ENCODE data around the gene KDF1. TPM values are rescaled to one million over a fixed set of nuclear protein-coding genes. Genes with fewer than 3 reads are reported as not detected.

The KDF1 gene
- total RNA-seq, 1 donor from 2014 or later, result 10.3 TPM

GRCh38 chr1:26909951-26910342, 50.3 kb downstream of the KDF1 start:
- TF ChIP-seq, protein P1, sequence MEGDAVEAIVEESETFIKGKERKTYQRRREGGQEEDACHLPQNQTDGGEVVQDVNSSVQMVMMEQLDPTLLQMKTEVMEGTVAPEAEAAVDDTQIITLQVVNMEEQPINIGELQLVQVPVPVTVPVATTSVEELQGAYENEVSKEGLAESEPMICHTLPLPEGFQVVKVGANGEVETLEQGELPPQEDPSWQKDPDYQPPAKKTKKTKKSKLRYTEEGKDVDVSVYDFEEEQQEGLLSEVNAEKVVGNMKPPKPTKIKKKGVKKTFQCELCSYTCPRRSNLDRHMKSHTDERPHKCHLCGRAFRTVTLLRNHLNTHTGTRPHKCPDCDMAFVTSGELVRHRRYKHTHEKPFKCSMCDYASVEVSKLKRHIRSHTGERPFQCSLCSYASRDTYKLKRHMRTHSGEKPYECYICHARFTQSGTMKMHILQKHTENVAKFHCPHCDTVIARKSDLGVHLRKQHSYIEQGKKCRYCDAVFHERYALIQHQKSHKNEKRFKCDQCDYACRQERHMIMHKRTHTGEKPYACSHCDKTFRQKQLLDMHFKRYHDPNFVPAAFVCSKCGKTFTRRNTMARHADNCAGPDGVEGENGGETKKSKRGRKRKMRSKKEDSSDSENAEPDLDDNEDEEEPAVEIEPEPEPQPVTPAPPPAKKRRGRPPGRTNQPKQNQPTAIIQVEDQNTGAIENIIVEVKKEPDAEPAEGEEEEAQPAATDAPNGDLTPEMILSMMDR (IDR thresholded peaks at IDR 0.05; ENCODE audit: insufficient read depth, low read length, poor library complexity, severe bottlenecking), result no peak

DNA sequence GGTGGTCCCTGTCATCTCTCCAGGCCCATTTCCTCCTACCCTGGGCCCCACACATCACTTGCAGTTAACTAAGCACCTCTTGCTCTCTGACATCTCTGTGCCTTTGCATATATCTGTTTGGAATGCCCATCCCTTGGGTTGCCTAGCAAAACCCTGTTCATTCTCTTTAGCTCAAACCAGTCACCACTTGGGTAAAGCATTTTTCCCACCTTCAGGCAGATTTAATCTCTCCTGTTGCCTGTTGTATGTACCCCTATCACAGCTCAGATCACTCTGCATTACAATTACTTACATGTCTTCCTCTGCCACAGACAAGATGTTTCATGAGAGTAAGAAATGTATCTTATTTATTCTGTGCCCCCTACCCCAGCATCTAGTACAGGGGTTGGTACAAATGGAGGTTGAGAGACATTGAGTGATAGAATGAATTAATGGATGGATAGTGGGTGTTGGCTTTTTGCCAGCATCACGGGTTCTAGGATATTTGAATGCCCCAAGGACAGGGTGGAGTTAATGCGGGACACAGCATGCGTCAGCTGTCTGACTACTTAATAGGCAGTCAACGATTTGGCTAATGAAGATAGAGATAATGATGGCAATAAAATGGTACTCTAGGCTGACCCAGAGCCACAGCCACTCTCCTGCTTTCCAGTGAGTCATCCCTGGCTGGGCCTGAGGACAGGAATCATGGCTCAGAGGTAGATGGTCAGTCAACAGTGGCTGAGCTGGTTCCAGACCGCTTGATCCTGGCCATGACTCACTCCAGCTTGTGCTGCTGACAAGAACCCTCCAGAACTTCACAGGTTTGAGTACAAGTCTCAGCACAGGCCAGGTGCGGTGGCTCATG, 53.0 kb downstream of the KDF1 start:
- TF ChIP-seq, protein P1 (IDR thresholded peaks at IDR 0.05; ENCODE audit: insufficient read depth, low read length, poor library complexity, severe bottlenecking), result no peak
- H3K36me3 ChIP-seq (ENCODE audit: control insufficient read depth, insufficient read depth, low read length), result no peaks in the 10 kb centered on the region
- no peaks in the 10 kb centered on the region for H3K27me3 ChIP-seq (ENCODE audit: control insufficient read depth, insufficient read depth, low read length)
- no peak overlapping the region for H3K4me3 ChIP-seq (ENCODE audit: low read depth, low read length)
- DNase-seq (ENCODE audit: low read depth), result peak; percentile 99

More at GRCh38 chr1:26909951-26910342, 50.3 kb downstream of the KDF1 start:
- Histone ChIP-seq H3K4me3 (ENCODE audit: low read depth, low read length) (no peak overlapping the region), H3K36me3 (ENCODE audit: control insufficient read depth, insufficient read depth, low read length) (no peaks in the 10 kb centered on the region), H3K27me3 (ENCODE audit: control insufficient read depth, insufficient read depth, low read length) (no peaks in the 10 kb centered on the region)
- DNase-seq (ENCODE audit: low read depth), result no peak

DNA sequence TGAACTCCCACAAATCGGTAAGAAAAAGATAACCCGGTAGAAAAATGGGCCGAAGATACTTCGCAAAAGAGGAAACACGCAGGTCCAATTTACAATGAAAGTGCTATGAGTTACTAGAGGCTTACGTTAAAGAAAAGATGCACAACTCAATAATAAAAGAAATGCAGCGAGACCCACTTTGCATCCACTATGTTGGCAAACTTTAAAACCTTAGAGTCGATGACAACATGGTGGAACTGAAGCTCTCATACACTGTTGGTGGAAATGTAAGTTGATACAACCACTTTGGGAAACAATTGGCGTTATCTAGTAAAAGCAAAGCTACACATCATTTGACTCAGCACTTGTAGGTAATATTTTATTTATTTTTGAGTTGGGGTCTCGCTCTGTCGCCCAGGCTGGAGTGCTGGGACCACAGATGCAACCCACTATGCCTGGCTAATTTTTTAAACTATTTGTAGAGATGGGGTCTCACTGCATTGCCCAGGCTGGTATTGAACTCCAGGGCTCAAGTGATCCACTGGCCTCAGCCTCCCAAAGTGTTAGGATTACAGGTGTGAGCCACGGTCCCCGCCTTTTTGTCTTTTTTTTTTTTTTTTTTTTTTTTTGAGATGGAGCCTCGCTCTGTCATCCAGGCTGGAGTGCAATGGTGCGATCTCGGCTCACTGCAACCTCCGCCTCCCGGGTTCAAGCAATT, 59.3 kb downstream of the KDF1 start:
- H3K4me3 ChIP-seq (ENCODE audit: low read depth, low read length), result peak overlapping the region; percentile 84
- peaks cover 1% of the 10 kb centered on the region for H3K36me3 ChIP-seq (ENCODE audit: control insufficient read depth, insufficient read depth, low read length)
- no peaks in the 10 kb centered on the region for H3K27me3 ChIP-seq (ENCODE audit: control insufficient read depth, insufficient read depth, low read length)
- no peak for DNase-seq (ENCODE audit: low read depth)
- TF ChIP-seq, protein P1 (IDR thresholded peaks at IDR 0.05; ENCODE audit: insufficient read depth, low read length, poor library complexity, severe bottlenecking), result no peak

DNA sequence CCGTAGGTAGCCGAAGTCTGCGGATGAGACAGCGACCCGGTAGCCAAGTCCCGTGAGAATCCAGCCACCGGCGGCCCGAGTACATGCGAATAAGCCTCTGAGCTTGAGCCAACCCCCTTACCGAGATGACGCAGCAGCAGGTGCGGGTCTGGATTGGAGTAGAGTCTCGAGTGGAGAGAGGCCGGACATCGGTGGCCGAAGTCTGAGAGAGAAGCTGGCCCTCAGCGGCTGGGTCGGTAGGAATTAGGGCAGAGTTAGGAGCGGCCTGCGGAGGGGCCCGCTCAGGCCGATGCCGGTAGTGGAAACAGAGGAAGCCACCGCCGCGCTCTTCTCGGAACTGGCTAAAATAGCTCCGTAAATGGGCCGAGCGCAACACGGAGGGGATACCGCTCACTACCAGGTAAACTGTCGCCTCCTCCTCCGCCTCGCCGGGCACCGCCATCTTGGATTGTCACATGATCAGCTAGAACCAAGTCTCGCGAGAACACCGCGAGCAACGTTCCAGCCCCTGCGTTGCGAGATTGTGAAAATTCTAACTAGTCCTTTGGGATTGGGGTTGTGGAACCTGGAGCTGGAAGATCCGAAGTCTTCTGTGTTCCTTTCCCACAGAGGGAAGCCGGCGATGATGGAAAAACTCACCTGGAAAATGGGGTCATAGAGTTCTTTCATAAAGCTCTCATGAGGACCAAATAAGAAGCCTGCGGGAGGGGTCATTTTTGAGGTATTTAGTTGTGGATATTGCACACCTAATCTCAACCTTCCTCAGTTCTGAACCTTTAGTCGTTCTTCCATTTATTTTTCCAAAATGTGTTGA, 60.1 kb downstream of the KDF1 start, which contains the start of gene GPATCH3:
Gene GPATCH3, minus strand, starts transcription at position 467 of the 814 bp plus-strand sequence. Its CDS starts 25 bp downstream, at position 442.
- Histone ChIP-seq H3K36me3 (ENCODE audit: control insufficient read depth, insufficient read depth, low read length) (peaks cover 1% of the 10 kb centered on the region), H3K4me3 (ENCODE audit: low read depth, low read length) (peak within 1 kb of the TSS; percentile 84), H3K27me3 (ENCODE audit: control insufficient read depth, insufficient read depth, low read length) (no peaks in the 10 kb centered on the region)
- DNase-seq (ENCODE audit: low read depth), result peak; percentile 79
- TF ChIP-seq, protein P1 (IDR thresholded peaks at IDR 0.05; ENCODE audit: insufficient read depth, low read length, poor library complexity, severe bottlenecking), result no peak

Other genes starting within 250 kb of the KDF1 start
- gene PIGV, start 172.5 kb downstream of the KDF1 start, total RNA-seq, result 8.5 and 11.5 TPM in 2 replicates
- gene ZDHHC18, start 133.8 kb downstream of the KDF1 start, total RNA-seq, result 24.2 and 27.0 TPM in 2 replicates
- 85.8 and 89.0 TPM in 2 replicates for gene SFN, start 97.3 kb downstream of the KDF1 start, total RNA-seq
- gene GPN2, start 70.2 kb downstream of the KDF1 start, total RNA-seq, result 9.5 and 11.0 TPM in 2 replicates
- gene GPATCH3, start 60.0 kb downstream of the KDF1 start, total RNA-seq, result 12.1 and 16.2 TPM in 2 replicates
- not detected in 2 replicates for gene NR0B2, start 46.5 kb downstream of the KDF1 start, total RNA-seq
- gene NUDC, start 38.7 kb downstream of the KDF1 start, total RNA-seq, result 102 and 123 TPM in 2 replicates
- gene TRNP1, start 33.2 kb upstream of the KDF1 start, total RNA-seq, result 78.0 and 127 TPM in 2 replicates
- 1.9 and 2.2 TPM in 2 replicates for gene TENT5B, start 52.4 kb upstream of the KDF1 start, total RNA-seq
- 37.7 and 57.1 TPM in 2 replicates for gene SLC9A1, start 194.7 kb upstream of the KDF1 start, total RNA-seq

All from kidney epithelial cell (primary cell).